GM18868 (cell line): Measurements from ENCODE around the gene DCC.

Source experiments
- ATAC-seq: cut with Tn5 transposase; IDR thresholded peaks from one replicate; pipeline ENCODE4 v1.9.1; 2021; ENCODE audit warnings: mild to moderate bottlenecking, moderate library complexity; ENCODE audit not compliant: unreplicated experiment

Gene DCC

DNA sequence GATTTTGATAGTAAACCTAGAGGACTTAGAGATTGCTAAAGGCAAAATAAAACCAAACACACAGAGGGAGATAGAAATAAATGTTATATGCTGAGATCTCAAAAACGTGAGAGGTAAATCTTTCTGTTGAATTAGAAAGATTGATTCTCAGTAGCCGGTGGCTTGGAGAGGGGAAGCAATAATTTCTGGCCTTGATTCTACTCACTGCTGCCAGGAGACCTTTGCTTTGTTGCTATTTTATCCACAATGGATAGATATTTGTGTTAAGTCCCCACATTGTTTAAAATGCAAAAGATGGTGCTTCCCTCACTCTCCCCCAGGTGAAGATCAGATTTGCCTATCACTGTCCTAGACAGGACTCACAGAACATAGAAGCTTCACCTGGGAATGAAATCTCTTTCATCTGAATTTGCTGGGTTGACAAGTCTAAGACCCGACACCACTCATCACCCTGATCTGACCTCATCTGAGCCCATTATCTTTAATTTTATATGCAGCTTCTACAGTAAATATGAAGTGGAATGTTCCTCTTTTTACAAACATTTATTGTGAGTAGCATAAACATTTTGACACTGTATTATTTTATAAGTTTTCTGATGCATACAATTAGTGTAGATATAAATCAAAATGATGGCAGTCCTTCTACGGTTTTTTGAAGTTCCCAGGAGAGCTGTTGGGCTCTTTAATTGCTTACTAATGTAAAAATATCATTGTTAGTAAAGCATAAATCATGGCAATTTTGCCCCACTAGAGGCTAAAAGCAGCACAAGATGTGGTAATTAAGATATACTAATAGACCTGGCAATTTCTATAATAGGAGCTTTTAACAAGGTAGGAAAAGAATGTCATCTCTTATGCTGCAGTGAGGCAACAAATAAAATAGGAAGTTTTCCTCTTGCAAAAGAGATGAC is 149.7 kb downstream of the DCC start:
- no peak for ATAC-seq

- no peak for ATAC-seq
These were observed 156.4 kb downstream of the DCC start for GRCh38 chr18:52496426-52496825.

GRCh38 chr18:52499016-52499415 is 159.0 kb downstream of the DCC start:
- no peak for ATAC-seq

DNA sequence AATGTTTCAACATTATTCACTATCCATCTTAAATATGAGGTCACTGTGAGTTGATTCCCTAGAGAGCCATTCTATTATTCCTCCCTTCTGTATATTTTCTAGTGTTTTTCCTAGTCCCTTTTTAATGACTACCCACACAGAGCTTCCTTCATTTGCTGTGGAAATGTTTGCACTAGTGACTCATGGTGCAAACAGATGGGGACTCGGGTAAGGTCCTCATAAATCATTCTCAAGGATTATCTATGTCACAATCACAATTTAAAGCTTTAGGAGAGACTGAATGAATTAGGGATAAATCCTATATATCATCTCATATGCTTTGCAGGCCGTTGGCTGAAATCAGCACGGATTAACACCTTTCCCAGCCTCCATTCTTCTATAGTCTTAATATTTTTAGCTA is 159.6 kb downstream of the DCC start:
- ATAC-seq = no peak

GRCh38 chr18:52504589-52504988 is 164.6 kb downstream of the DCC start:
- no peak for ATAC-seq

DNA sequence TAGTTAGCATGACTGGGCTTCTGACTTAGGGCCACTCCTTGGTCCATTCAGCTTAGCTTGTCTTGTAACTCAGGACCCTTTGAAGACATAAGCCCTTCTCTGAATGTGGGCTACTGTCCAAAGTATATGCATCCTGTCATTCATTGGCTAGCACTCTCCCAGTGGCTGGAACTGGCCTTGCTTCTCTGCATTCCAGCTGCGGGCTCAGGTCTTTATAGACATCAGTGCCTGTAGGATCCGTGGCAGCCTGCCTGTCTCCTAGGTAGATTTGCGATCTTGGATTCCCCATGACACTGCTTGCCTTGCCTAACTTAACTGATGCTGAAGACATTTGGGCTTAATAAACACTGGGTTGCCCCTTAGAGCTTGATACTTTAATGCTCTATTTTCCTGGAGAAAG is 170.1 kb downstream of the DCC start:
- no peak for ATAC-seq

DNA sequence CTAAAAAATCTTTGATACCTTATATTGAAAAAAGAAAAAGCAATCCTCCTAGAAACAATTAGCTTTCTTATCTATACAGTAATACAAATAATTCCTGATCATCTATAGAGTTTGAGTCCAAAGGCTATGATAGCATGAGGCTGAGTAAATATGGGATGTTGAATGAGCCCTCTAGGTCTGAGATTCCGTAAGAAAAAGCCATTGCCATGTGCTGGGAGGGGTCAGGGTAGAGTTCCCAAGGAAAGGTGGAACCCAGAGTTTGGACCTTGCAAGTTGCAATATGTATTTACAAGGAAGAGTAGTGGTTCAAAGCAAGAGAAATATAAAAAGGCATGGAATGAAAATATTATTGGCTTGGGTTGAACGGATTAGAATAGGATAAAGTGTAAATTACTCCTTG is 178.1 kb downstream of the DCC start:
- ATAC-seq = no peak

DNA sequence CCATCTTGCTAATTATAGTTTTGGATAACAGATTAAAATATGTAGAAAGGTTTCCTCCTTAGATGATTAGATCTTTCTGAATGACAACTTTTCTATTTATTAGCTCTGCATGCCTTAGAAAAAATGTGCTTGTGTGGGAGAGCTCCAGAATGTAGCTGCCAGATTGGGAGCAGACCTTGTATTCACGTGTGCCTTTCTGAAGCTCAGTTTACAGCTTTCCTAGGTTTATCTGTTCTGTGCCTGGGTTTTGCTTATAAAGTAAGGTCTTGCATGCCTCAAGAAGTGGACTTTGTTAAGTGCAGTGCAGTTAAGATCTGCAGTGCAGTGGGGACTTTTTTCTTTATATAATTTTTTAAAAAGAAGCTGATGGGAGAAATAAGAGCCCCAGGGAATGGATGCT is 179.0 kb downstream of the DCC start:
- no peak for ATAC-seq

DNA sequence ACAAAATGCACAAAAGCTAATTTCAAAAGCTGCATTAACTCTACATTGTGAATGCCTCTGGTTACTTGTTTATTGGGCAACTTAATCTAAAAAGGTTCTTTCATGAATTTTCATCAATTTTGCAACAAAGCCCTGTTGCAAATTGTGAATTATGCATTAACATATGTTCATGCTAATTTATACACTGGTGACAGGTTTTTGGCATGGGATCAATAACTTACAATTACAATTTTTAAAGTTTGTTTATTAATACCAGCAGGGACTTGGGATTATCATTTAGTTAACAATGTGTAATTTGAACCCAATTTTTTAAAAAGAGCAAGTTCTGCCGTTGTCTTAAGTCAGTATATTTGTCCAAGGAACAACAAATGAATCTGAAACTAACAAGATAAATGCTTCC is 183.6 kb downstream of the DCC start:
- ATAC-seq = no peak

GRCh38 chr18:52531836-52532235 is 191.8 kb downstream of the DCC start:
- no peak for ATAC-seq

GRCh38 chr18:52536039-52536438 is 196.0 kb downstream of the DCC start:
- ATAC-seq = no peak

DNA sequence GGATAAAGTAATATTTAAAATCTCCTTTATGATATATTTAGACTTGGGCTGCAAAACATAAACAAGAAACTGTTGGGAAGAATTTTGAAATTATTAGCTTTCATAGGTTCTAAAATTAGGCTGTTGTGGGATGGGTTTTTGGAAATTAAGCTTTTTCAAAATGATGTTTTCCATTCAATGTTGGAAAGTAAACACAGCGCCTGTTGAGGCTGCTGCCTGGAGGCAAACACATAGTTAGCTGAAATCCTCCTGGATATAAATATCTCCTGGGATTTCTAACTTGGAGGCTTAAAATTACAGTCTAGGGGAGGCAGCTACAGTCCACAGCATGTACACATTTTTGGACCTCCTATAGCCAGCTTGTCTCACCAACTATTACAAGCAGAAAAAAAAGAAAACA is 197.3 kb downstream of the DCC start:
- no peak for ATAC-seq

GRCh38 chr18:52541056-52541455 is 201.1 kb downstream of the DCC start:
- no peak for ATAC-seq

- ATAC-seq = no peak
These were observed 204.1 kb downstream of the DCC start for GRCh38 chr18:52544086-52544485.

GRCh38 chr18:52546686-52547346 is 206.8 kb downstream of the DCC start:
- no peak for ATAC-seq

GRCh38 chr18:52553441-52553840 is 213.4 kb downstream of the DCC start:
- ATAC-seq = no peak

DNA sequence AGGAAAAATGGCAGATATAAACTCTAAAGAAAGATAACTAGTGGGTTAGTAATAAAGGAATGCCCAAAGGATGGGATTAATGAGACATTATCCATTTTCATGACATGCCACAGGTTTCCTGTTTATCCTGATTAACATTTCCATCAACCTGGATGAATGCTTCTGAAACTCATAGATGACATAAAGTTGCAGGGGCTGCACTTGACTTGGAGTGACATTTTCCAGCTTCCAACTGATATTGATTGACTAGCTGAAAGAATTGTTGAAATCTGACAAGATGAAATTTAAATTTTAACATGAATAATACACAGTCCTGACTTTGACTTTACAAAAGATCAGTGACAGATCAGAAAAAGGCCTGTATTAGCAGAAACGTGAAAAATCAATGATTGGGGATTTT is 214.2 kb downstream of the DCC start:
- ATAC-seq = no peak

DNA sequence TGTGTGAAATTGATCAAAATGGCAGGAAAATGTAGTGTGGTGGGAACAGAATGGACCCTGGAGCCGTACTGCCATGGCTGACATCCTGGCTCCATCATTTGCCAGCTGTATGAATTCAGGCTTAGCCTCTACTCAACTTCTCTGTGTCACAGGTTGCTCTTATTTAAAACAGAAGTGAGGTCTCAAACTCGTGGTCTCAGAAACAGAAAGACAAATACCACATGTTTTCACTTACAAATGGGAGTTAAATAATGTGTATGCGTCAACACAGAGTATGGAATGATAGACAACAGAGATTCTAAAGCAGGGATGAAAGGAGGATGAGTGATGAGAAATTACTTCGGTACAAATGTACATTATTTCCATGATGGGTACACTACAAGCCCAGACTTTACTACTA is 227.4 kb downstream of the DCC start:
- no peak for ATAC-seq

GRCh38 chr18:52569492-52569891 is 229.5 kb downstream of the DCC start:
- ATAC-seq = no peak

- no peak for ATAC-seq
These were observed 231.0 kb downstream of the DCC start for GRCh38 chr18:52570975-52571374.

- no peak for ATAC-seq
These were observed 232.3 kb downstream of the DCC start for GRCh38 chr18:52572036-52573000.
